RWPE1 (cell line): ENCODE results near the gene ST7.

Source experiments
- CTCF ChIA-PET: fragments of 350-600 bp; sonication (Branson Sonifier 250); formaldehyde crosslinking; extraction: SDS; loops from one replicate; lab custom pipeline; 2021; lab: Yijun Ruan, JAX
- POLR2A ChIA-PET: fragments of 400-600 bp; formaldehyde crosslinking; extraction: SDS; loops from one replicate; lab custom pipeline; 2020; ENCODE audit warnings: antibody characterized with exemption; ENCODE audit not compliant: low non-redundant PET; lab: Yijun Ruan, JAX
- DNase-seq: peaks from one replicate; pipeline ENCODE4 v3.0.0; 2012; ENCODE audit warnings: low spot score
- H3K27ac ChIP-seq: fragments of 450-650 bp; 2 replicates; pipeline ENCODE4 v1.5.1; 2017
- TF ChIP-seq, protein P1 (sequence below): fragments of 450-650 bp; conservative IDR thresholded peaks from 2 replicates; pipeline ENCODE4 v1.5.1; 2017; ENCODE audit warnings: low read depth, mild to moderate bottlenecking

ST7 gene

DNA sequence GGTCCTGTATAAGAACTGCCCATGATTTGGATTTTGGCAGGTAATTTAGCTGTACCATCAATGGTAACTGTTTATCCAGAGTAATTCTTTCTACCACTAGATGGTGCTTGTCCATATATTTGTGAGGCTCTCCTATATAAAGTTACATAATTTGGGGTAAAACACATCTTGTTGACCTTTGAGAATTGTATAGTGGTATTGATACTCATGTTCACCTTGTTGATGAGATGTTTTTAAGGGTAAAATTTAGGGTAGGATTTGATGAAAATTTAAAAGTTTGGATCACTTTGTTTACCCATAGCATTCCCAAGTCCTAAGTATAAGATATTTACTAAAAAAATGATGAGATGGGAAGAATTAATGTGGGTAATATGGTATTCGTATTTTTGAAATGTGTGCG, 31.6 kb downstream of the ST7 start:
- TF ChIP-seq, protein P1, sequence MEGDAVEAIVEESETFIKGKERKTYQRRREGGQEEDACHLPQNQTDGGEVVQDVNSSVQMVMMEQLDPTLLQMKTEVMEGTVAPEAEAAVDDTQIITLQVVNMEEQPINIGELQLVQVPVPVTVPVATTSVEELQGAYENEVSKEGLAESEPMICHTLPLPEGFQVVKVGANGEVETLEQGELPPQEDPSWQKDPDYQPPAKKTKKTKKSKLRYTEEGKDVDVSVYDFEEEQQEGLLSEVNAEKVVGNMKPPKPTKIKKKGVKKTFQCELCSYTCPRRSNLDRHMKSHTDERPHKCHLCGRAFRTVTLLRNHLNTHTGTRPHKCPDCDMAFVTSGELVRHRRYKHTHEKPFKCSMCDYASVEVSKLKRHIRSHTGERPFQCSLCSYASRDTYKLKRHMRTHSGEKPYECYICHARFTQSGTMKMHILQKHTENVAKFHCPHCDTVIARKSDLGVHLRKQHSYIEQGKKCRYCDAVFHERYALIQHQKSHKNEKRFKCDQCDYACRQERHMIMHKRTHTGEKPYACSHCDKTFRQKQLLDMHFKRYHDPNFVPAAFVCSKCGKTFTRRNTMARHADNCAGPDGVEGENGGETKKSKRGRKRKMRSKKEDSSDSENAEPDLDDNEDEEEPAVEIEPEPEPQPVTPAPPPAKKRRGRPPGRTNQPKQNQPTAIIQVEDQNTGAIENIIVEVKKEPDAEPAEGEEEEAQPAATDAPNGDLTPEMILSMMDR: peak; percentile 83

DNA sequence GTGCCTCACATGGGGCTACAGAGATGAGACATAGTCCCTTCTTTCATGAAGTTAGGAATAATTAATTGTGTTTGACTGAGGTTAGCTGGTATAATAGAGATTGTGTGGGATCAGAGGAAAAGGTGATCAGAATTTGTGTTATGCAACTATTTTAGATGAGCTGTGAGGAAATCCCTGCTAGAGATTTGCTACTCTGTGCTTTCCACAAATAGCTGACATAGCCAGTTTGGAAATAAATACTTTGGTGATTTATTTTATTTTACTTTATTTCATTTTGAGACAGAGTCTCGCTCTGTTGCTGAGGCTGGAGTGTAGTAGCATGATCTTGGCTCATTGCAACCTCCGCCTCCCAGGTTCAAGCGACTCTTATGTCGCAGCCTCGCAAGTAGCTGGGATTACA, 32.3 kb downstream of the ST7 start:
- CTCF ChIA-PET: interaction anchor here (0.7 to 1.6 kb wide), 4 partner anchors 12 to 1859 kb away, joined by 3 to 7 read pairs (median 3); no protein-coding TSS in a partner anchor
- TF ChIP-seq, protein P1: no peak
- POLR2A ChIA-PET: no interaction called here
- no peak overlapping the region for H3K27ac ChIP-seq
- no peak for DNase-seq

More for the DNA sequence above, 31.6 kb downstream of the ST7 start:
- POLR2A ChIA-PET: no interaction called here
- no peak overlapping the region for H3K27ac ChIP-seq
- DNase-seq: peak; percentile 46
- CTCF ChIA-PET: interaction anchor here (0.6 to 1.6 kb wide), 14 partner anchors 9 to 1860 kb away, joined by 3 to 7 read pairs (median 4); no protein-coding TSS in a partner anchor

DNA sequence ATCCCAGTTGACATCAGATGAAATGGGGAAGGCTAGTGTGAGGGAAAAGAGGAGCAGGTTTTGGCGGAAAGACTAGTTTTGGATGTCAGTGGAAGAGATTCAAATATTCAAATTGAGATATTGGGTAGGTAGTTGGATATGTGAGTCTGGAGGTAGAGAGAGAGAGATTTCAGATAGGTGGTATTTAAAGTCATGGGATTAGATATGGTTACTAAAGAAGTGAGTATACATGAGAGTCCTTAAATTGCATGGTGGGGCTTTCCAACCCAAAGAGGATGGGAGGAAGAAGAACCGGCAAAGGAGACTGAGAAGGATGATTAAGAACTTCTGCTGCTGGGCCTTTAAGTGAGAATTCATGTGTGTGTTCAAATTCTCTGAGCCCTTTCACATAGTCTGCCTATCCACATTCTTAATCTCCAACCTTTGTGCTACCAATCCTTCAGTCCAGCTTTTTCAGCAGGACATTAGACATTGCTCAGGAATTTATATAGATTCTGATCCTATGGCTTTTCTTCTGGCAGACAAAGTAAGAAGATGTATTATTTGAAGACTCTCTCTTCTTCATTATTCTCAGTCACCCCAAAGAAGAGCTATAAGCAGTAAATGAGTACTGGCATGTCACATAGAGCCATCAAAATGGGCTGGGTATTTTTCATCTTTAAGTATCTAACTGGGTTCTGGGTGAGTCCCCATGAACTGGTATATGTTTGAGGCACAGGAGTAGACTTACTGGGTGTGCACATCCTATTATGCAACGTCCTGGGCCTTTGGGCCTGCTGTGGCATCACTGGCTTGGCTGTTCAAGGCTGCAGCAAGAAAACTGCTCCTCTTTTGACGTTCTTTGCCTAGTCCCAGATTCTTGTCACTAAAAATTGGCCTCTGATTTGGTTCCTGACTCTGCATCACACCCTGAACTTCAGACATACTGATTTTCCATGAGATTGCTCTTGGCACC, 33.6 kb downstream of the ST7 start:
- ChIA-PET CTCF (no interaction called here), POLR2A (no interaction called here)
- DNase-seq: no peak
- TF ChIP-seq, protein P1: no peak
- no peak overlapping the region for H3K27ac ChIP-seq

DNA sequence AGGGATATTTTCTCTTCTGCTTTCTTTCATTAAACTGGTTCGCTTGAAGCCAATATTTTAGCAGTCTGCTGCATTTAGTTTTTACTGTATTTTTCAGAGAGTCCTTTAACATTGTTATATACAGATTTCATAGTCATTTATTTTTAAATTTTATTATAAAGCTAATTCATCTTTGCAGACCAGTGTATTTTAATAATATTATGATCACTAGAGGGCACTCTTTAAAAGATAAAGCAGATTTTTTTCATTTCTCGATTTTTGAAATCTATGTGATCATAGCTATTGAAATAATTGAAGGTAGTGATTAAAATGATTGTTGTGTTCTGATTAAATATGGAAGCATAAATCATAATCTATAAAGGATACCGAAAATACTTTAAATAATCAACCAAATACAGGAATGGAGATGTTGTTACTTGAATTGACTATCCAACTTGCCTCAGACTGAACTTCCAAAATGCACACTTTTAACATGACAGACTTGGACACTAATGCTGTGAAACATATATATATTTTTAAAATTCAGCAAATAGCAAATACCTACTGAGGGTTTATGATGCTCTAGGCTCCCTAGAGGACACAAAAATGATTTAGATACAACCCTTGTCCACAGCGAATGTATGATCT, 35.2 kb downstream of the ST7 start:
- DNase-seq: no peak
- no peak overlapping the region for H3K27ac ChIP-seq
- CTCF ChIA-PET: interaction anchor here (0.6 to 1.4 kb wide), 12 partner anchors 10 to 539 kb away, joined by 3 to 6 read pairs (median 4); no protein-coding TSS in a partner anchor
- POLR2A ChIA-PET: no interaction called here
- TF ChIP-seq, protein P1: peak; percentile 66

DNA sequence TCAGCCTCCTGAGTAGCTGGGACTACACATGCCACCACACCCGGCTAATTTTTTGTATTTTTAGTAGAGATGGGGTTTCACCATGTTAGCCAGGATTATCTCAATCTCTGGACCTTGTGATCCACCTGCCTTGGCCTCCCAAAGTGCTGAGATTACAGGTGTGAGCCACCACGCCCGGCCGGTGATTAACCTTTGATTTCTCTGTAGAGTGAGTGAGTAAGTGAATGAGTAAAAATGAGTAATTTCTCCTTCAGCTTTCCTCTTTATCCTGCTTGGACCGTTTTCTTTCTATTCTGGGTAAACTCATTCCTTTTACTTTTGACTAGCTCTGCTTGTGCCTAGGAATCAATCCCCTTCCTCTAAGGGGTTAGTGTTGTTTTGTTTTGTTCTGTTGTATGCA, 36.8 kb downstream of the ST7 start:
- ChIA-PET POLR2A (no interaction called here), CTCF (interaction anchor here (0.7 kb wide), 1 partner anchor 715 kb away, joined by 4 read pairs; no protein-coding TSS in a partner anchor)
- no peak for DNase-seq
- H3K27ac ChIP-seq: no peak overlapping the region
- TF ChIP-seq, protein P1: no peak

DNA sequence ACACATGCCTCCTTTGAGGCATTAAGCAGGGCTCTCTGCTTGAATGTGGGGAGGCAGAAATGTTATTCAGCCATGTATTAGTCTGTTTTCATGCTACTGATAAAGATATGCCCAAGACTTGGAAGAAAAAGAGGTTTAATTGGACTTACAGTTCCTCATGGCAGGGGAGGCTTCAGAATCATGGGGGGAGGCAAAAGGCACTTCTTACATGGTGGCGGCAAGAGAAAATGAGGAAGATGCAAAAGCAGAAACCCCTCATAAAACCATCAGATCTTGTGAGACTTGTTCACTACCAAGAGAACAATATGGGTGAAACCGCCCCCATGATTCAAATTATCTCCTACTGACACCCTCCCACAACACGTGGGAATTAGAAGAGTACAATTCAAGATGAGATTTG, 37.9 kb downstream of the ST7 start:
- H3K27ac ChIP-seq: no peak overlapping the region
- no peak for DNase-seq
- ChIA-PET POLR2A (no interaction called here), CTCF (no interaction called here)
- TF ChIP-seq, protein P1: no peak
